Brain microvascular endothelial cell (primary cell): ENCODE measurements around the gene TST.

Source experiments
- DNase-seq: peaks from one replicate; pipeline ENCODE4 v3.0.0-alpha.2; 2020
- H3K27ac ChIP-seq: fragments of 250-450 bp; sonication (Bioruptor Pico); 2 replicates; pipeline ENCODE4 v1.5.1; 2020; ENCODE audit warnings: mild to moderate bottlenecking, moderate library complexity
- H3K27me3 ChIP-seq: fragments of 250-450 bp; sonication (Bioruptor Pico); replicated peaks from 2 replicates; pipeline ENCODE4 v1.5.1; 2020; ENCODE audit warnings: mild to moderate bottlenecking
- H3K36me3 ChIP-seq: fragments of 250-450 bp; sonication (Bioruptor Pico); replicated peaks from 2 replicates; pipeline ENCODE4 v1.5.1; 2020; ENCODE audit warnings: mild to moderate bottlenecking
- H3K4me3 ChIP-seq: 2 replicates; pipeline ENCODE4 v1.5.1; 2011; ENCODE audit warnings: low read depth, mild to moderate bottlenecking, control low read depth, low read length, moderate library complexity
- in situ Hi-C: cut with HindIII; loops from 2 replicates; pipeline ENCODE4 v1.10.0; 2017; ENCODE audit warnings: low sequenced_read_pairs, low pct_ligation_motif_present
- TF ChIP-seq, protein P1 (sequence below): IDR thresholded peaks from 2 replicates; pipeline ENCODE4 v1.5.1; 2011; ENCODE audit warnings: low read depth, mild to moderate bottlenecking, moderate library complexity, low read length, control low read depth, inconsistent platforms; ENCODE audit errors: missing control alignments

Gene TST

DNA sequence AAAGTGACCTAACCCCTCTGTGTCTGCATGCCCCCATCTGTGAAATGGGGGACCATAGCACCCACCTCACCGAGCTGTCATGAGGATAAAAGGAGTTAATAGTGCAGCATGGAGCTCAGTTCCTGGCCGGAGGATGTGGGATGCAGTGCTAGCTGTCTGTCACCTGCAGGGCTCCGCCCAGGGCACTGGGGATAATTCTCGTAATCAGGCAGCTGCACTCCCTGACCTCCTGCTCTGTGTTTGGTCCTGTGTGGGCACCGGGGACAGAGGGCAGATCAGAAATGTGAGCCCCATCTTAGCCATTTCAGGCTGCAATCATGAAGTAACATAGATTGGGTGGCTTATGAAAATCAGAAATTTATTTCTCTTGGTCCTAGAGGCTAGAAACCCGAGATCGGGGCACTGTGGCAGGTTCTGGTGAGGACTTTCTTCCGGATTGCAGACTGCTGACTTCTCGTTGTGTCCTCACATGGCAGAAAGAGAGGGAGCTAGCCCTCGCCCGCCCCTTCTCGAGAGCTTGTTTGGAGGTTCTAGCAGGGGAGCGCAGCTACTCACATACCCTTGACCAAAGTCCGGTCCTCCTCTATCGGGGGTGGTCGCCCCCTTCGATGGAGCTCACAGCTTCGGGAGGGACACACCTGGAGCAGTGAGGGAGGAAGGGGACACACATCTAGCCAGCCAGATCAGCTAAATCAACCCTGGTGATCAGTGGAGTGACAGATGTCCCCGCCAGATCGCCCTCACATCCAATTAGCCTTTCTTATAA, 35.5 kb upstream of the TST start:
- DNase-seq: no peak
- in situ Hi-C loops: no loop called here
- Histone ChIP-seq H3K4me3 (no peak overlapping the region), H3K27ac (no peak overlapping the region), H3K36me3 (peaks cover 12% of the 10 kb centered on the region), H3K27me3 (no peaks in the 10 kb centered on the region)
- TF ChIP-seq, protein P1, sequence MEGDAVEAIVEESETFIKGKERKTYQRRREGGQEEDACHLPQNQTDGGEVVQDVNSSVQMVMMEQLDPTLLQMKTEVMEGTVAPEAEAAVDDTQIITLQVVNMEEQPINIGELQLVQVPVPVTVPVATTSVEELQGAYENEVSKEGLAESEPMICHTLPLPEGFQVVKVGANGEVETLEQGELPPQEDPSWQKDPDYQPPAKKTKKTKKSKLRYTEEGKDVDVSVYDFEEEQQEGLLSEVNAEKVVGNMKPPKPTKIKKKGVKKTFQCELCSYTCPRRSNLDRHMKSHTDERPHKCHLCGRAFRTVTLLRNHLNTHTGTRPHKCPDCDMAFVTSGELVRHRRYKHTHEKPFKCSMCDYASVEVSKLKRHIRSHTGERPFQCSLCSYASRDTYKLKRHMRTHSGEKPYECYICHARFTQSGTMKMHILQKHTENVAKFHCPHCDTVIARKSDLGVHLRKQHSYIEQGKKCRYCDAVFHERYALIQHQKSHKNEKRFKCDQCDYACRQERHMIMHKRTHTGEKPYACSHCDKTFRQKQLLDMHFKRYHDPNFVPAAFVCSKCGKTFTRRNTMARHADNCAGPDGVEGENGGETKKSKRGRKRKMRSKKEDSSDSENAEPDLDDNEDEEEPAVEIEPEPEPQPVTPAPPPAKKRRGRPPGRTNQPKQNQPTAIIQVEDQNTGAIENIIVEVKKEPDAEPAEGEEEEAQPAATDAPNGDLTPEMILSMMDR: no peak

DNA sequence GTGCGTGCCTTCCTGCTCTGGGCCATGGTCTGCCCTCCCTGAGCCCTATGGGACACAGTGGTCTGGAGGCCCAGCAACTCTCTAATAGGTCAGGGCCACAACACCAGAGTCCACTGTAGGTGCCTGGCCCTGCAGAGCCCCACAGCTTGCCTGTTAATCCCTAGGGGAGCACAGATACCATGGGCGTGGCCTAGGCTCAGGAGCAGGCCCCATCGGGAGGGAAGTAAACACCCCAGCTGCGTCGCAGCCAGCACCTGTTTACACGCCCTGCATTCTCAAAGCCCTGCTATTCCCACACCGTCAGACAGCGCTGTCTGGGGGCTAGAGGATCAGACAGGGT, 34.8 kb upstream of the TST start:
- H3K27me3 ChIP-seq: no peaks in the 10 kb centered on the region
- no peak overlapping the region for H3K27ac ChIP-seq
- peaks cover 11% of the 10 kb centered on the region for H3K36me3 ChIP-seq
- in situ Hi-C loops: no loop called here
- TF ChIP-seq, protein P1: no peak
- DNase-seq: no peak
- H3K4me3 ChIP-seq: no peak overlapping the region

DNA sequence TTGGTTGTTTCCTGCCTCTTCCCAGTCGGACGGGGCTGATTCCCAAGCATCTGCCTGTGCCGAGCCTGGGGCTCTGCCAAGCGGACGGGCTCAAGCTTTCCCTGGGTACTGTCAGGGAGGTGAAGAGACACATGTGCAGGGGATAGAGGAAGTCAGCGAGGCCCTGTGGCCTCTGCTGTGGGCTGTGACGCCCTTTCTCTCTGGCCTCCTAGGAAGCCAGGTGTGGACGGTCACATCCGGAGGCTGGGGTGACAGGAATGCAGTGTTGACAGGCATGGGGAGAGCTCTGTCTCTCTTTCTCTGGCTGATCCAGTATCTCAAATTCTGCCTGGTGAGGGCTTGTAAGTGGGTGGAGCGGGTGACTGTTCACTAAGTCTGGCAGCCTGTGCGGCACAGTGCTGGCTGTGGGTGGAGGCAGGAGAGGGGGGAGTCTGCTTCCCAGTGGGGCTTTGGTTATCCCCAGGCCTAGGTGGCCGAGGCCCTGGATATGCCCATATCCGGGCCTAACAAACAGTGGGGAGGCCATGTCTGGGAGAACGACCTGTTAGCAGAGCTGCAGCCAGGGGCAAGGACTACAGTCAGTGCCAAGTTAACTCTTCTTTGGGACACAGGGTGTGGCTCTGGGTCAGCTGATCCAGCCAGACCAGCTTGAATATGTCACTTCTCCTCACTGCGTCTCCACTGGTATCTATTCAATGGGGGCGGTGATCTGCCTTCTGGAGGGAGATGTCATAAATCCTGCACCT, 34.2 kb upstream of the TST start:
- Histone ChIP-seq H3K27me3 (no peaks in the 10 kb centered on the region), H3K36me3 (peaks cover 11% of the 10 kb centered on the region), H3K27ac (no peak overlapping the region), H3K4me3 (no peak overlapping the region)
- TF ChIP-seq, protein P1: no peak
- no peak for DNase-seq
- in situ Hi-C loops: no loop called here

DNA sequence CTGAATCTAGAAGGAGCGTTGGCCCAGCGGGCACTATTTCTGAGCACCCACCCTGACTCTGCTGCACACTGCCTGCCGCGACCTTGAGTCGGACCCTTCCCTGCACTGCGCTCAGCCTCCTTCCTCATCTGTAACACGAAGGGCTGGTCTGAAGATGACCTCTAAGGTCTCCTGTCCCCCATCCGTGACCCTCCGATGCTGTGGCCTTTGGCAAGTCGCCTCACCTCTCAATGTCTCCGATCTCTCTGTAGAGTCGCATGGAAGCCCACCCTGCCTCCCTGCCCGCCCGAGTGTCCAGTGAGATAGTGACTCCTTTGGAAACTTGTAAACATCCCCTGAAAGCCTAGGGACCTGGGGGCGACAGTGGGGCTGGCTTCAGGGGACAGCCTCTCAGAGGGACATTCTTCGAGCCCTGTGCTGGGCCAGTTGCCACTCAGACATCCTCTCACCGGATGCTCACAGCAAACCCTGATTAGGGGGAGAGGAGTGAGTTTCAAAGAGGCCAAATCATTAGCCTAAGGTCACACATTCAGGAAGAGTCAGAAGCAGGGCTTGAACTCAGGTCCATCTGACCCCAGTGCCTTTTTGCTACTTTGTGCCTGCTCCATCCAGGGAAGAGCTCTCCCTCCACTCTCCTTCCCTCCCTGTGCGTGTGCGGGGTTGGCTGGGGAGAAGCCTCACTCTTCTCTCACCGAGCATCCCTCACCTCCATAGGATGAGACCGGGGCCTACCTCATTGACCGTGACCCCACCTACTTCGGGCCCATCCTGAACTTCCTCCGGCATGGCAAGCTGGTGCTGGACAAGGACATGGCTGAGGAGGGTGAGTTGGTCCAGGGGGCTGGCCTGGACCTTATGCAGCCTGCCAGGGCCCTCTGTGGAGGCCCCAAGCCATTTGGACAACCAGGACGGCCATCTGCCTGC, 33.4 kb upstream of the TST start:
- Histone ChIP-seq H3K36me3 (peaks cover 7% of the 10 kb centered on the region), H3K4me3 (peak overlapping the region; percentile 65), H3K27me3 (no peaks in the 10 kb centered on the region), H3K27ac (no peak overlapping the region)
- TF ChIP-seq, protein P1: no peak
- no peak for DNase-seq
- in situ Hi-C loops: no loop called here

DNA sequence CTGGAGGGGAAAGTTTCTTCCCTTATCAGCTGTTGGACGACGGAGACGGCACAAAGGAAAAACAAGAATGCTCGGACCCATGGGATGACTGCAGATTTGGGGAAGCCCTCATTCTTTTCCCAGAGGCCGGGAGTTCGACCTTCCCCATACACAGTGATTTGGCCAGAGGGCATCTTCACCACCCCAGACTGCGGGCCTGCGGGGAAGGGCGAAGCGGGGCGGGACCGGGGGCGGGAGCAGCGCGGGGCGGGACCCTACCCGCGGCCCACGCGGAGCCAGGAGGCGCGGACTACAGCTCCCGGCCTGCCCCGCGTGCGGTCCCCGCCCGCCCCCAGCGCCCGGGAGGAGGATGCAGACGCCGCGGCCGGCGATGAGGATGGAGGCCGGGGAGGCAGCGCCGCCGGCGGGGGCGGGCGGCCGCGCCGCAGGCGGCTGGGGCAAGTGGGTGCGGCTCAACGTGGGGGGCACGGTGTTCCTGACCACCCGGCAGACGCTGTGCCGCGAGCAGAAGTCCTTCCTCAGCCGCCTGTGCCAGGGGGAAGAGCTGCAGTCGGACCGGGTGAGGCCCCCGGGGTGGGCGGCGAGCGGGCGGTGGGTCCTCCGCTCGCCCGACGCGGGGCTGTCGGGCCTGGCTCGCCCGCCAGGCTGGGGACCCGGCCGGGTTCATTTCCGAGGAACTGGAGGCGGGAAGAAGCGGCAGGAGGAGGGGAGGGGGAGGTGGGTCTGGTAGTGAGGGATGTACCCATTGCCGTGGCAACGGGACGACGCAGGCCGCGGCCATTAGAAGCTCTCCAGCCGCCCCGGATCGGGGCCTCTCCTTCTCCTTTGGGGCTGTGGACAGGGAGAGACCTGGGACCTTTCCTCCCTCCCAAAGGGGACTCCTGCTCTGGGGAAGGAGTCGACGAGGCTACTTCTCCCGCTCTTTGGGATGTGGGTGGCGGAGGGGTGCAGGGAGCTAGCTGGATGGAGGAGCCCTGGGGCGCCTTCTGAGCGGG, 32.4 kb upstream of the TST start, which contains the start of gene KCTD17:
KCTD17 (plus strand) TSS at position 352 of the 995 bp plus-strand sequence; CDS start at position 371, 19 bp downstream.
- Histone ChIP-seq H3K4me3 (peak within 1 kb of the TSS; percentile 65), H3K27me3 (no peaks in the 10 kb centered on the region), H3K36me3 (no peaks in the 10 kb centered on the region), H3K27ac (no peak within 1 kb of the TSS)
- in situ Hi-C loops: no loop called here
- peak; percentile 52 for DNase-seq
- TF ChIP-seq, protein P1: no peak
